GM21529 (cell line): Measurements from ENCODE around the gene CHRNB4.
"Not testable (repeated sequence)": the region's sequence is repeated elsewhere in the genome, so short reads cannot be mapped to it uniquely, and the experiment has no call there.

Experiments
- ATAC-seq: cut with Tn5 transposase; IDR thresholded peaks from one replicate; pipeline ENCODE4 v1.9.1; 2021; ENCODE audit not compliant: unreplicated experiment

Gene CHRNB4

GRCh38 chr15:78641102-78641748 lies at the start of gene CHRNB4:
CHRNB4 (minus strand) TSS chr15:78641210; CDS start chr15:78641133, 77 bp downstream.
- ATAC-seq: no peak

DNA sequence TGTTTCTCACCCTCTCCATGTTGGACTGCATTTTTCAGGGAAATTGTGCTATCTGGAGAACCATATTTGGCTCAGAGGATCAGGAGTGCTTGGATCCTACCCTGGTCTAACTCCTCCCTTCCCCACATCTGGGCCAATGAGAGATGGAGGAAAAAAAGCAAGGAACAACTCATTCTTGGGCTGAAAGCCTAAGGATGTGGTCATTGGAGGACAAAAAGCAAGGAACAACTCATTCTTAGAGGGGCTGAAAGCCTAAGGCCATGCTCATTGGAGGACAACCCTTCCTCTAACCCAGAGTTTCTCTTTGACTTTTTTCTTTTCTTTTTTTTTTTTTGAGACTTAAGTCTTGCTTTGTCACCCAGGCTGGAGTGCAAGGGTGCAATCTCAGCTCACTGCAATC lies 48.6 kb upstream of the CHRNB4 start:
- ATAC-seq: no peak

DNA sequence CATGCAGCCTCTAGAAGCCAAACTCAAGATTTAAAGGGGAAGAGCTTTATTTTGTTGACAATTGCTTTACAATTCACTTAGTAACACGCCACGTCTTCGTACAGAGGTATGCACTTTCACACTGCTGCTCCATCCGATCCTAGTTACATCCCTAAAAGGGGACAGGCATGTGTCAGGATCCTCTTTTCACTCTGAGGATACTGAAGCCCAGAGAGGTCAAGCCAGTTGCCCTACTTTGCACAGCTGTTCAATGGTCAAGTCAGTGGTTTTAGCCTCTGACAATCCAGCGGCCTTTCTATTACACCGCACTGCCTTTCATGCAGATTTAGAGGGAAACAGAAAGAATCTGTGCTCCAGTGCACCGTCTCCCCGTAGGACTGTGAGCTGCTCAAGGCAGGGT lies 44.9 kb upstream of the CHRNB4 start:
- no peak for ATAC-seq

DNA sequence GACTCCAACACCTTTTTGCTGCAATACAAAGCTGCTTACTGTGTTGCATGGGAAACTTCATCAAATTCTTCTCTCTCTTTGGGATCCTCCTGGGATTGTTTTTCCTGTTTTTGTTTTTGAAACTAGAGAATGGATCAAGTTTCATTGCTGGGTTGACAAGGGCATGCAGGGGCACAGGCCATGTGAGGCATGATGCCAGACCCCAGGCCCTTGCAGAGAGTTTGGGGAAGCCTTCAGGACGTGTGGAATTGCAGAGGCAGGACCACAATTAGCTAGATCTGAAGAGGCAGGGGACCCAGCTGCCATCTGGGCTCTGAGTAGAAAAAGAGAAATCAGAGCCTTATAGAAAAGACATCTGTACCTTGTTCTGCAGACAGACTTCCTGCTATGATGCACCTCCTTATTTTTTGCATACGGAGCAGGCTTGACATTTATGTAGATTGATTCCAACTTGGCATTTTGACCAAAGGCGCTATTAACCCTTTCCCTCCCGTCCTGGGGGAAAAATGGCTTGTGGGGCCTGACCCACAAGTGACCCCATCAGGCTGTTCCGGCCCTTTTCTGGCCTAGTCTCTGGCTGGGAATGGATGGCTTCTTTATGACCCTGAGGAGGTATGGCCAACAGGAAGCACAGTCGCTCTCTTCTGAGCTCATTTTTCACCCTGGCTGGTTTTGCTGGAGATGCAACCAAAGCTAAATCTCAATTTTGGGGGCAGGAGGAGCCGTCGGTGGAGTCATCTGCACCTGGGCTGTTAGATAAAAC lies 44.3 kb upstream of the CHRNB4 start:
- ATAC-seq: no peak

GRCh38 chr15:78684657-78685056 lies 43.6 kb upstream of the CHRNB4 start:
- no peak for ATAC-seq

GRCh38 chr15:78683599-78683998 lies 42.6 kb upstream of the CHRNB4 start:
- ATAC-seq: not testable (repeated sequence)

DNA sequence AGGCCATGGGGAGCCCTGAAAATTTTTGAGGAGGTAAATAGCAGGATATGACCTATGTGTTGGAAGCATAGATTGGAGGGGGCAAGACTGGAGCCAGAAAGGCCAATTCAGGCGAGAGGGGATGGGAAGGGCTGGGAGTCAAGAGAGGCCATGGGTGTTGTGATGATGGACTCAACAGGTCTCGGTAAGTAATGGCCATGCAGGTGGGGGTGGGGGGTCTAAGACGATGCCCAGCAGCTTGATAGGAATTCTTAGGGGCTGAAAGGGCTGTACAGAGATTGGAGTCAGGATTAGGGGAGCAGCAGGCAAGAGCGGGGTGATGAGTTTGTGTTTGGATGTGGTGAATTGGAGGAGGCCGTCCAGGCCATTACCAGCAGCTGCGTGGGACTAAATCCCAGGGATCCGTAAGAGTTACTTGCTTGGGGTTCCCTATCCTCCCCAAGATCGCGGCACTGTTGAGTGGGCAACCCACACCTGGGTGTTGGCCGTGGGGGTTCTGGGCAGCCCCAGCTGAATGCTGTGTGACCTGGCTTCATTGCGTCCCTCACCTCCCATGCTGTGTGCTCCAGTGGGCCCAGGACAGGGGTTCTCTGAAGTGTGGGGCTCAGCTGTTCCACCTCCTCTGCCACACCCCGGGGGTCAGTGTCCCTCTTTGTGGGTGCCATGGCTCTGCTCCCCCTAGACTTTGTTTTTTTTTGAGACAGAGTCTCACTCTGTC lies 41.8 kb upstream of the CHRNB4 start:
- ATAC-seq: no peak

- no peak for ATAC-seq
These were observed 41.1 kb upstream of the CHRNB4 start for GRCh38 chr15:78682004-78682651.

DNA sequence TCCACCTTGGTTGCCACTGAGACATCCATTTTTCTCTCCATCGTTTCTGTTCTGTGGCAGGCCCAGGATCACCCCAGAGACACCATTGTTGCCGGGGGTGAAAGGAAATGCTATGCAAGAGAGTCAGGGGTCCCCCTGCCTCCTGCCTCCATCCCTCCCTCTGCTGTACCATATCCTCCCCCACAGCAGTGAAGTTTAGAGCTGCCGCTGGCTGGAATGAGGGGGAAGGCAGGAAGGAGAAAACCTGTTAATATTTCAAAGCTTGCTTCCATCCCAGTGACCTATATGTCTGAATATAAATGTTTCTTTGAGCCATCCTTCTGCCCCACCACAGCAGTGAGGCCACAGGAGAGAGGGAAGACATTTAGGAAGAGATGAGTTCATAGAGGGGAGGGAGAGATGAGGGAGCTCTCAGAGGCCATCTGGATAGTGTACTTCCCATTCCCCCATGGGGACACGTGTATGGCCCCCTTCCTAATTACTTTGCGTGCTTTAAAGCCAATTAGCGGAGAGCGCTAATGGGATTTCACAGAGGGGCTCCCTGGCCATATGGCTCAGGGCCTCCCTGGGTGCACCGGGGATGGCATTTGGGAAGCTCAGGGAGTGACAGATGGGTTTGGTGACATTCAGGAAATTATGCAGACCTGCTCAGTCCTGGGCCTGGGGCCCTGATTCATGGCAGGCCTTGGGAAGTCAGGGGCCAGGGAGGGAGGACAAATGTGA lies 40.4 kb upstream of the CHRNB4 start:
- no peak for ATAC-seq

GRCh38 chr15:78680431-78681075 lies 39.5 kb upstream of the CHRNB4 start:
- no peak for ATAC-seq

GRCh38 chr15:78679089-78679511 lies 38.1 kb upstream of the CHRNB4 start:
- ATAC-seq: no peak

- ATAC-seq: no peak
These were observed 35.6 kb upstream of the CHRNB4 start for GRCh38 chr15:78676424-78677110.

DNA sequence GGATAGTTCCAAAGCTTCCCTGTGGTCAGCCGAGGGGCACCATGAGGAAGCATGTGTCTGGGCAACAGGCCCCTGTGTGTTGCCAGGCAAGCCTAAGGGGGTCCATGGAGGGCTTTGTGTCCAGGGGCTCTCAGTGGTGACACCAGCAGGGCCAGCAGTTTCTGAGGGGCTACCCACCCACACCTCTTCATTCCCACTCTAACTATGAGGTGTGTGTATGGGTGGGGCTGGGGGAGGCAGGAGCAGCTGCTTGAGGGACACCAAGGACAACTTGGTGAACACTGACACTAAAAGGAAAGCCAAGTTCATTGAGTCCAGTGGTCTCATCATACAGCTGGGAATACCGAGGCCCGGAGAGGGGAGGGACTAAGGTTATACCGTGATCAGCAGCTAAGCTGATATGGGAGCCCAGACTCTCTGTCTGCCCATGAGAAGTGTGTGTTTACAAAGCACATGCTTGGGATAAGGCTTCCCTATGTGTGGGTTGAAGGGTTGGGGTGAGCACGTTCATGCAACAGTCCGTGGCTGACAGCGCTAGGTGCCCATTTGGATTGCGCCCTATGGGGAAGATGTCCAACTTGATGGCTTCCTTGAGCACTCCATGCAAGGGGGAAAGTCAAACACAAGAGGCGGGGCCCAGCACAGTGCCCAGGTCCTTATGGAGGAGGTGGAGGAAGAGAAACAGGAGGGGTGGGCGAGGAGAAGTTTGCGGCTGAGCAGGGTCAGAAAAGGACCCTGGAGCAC lies 34.8 kb upstream of the CHRNB4 start:
- no peak for ATAC-seq

- no peak for ATAC-seq
These were observed 34.2 kb upstream of the CHRNB4 start for GRCh38 chr15:78675206-78675605.

- ATAC-seq: no peak
These were observed 33.0 kb upstream of the CHRNB4 start for GRCh38 chr15:78673917-78674444.

- no peak for ATAC-seq
These were observed 32.5 kb upstream of the CHRNB4 start for GRCh38 chr15:78673476-78673875.

- ATAC-seq: no peak
These were observed 31.4 kb upstream of the CHRNB4 start for GRCh38 chr15:78672285-78673014.

DNA sequence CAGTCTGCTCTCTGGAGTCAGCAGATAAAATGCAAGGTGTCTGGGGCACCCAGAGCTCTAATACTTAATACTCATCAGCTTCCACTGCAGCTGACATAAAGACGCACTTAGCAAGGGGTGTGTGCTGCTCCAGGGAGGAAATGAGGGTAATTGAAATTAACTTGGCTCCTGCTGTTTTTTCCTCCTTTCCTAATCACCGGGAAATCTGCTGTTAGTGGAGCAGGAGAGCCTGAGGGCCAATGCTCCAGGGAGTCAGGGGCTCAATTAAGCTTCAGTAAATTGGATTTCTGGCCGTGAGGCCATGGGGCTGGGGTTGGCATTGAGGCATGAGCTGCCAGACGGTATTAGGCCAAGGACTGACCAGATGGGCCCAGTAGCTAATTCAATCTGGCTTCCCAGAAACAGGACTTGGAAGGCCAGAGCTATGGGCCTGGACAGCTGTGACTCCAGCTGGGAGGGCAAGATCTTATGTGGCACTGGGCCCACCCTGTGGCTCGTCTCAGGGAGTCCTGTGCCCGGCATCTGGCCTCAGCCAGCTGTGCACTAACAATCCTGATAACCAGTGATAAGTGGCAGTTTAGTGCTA lies 30.7 kb upstream of the CHRNB4 start:
- no peak for ATAC-seq
